Keratinocyte (primary cell): ENCODE data around the gene CCDC85C.

Experiments
- EZH2 ChIP-seq: IDR thresholded peaks from one replicate; pipeline ENCODE4 v1.6.1; 2012; ENCODE audit warnings: inconsistent platforms, mild to moderate bottlenecking, low read length, moderate library complexity
- TF ChIP-seq, protein P1 (sequence below), 3 experiments: IDR thresholded peaks in 1 of 3; conservative IDR thresholded peaks in 1 of 3; optimal IDR thresholded peaks in 1 of 3; 2 replicates in 2 of 3; 3 replicates in 1 of 3; pipeline versions ENCODE3 to v1.5.1; 2011; ENCODE audit warnings: low read length in 3 of 3, mild to moderate bottlenecking in 3 of 3, moderate library complexity in 2 of 3, control low read depth in 1 of 3, inconsistent platforms in 1 of 3; ENCODE audit not compliant: insufficient read depth in 2 of 3; ENCODE audit errors: extremely low read depth in 1 of 3

GRCh38 chr14:99602054-99602787 lies 1.8 kb downstream of the CCDC85C start:
- TF ChIP-seq, protein P1, sequence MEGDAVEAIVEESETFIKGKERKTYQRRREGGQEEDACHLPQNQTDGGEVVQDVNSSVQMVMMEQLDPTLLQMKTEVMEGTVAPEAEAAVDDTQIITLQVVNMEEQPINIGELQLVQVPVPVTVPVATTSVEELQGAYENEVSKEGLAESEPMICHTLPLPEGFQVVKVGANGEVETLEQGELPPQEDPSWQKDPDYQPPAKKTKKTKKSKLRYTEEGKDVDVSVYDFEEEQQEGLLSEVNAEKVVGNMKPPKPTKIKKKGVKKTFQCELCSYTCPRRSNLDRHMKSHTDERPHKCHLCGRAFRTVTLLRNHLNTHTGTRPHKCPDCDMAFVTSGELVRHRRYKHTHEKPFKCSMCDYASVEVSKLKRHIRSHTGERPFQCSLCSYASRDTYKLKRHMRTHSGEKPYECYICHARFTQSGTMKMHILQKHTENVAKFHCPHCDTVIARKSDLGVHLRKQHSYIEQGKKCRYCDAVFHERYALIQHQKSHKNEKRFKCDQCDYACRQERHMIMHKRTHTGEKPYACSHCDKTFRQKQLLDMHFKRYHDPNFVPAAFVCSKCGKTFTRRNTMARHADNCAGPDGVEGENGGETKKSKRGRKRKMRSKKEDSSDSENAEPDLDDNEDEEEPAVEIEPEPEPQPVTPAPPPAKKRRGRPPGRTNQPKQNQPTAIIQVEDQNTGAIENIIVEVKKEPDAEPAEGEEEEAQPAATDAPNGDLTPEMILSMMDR (optimal IDR thresholded peaks at IDR 0.05 in 1 of 3, IDR thresholded peaks at IDR 0.05 in 1 of 3, conservative IDR thresholded peaks at IDR 0.05 in 1 of 3; ENCODE audit: extremely low read depth in 1 of 3, insufficient read depth in 2 of 3, low read length in 3 of 3) = peak in 1 of 3 experiments; percentile 25
- no peak for TF ChIP-seq EZH2
